Liver (tissue), 3 donors: Measurements from ENCODE around the gene TMEM243.

ENCODE experiments used
- FOXA1 ChIP-seq: IDR thresholded peaks from 2 replicates; pipeline ENCODE4 v1.6.1; 2016; ENCODE audit warnings: antibody characterized with exemption
- GABPA ChIP-seq, 2 donors: IDR thresholded peaks in 1 of 2; conservative IDR thresholded peaks in 1 of 2; 2 replicates each; pipeline ENCODE4 v1.6.1; 2016; ENCODE audit warnings: antibody characterized with exemption in 2 of 2, mild to moderate bottlenecking in 1 of 2, moderate library complexity in 1 of 2
- JUND ChIP-seq, 2 donors: IDR thresholded peaks; 2 replicates each; pipeline ENCODE4 v1.6.1; 2016; ENCODE audit warnings: antibody characterized with exemption in 2 of 2
- NR2F2 ChIP-seq: IDR thresholded peaks from 2 replicates; pipeline ENCODE4 v1.6.1; 2016; ENCODE audit warnings: antibody characterized with exemption
- RAD21 ChIP-seq, 2 donors: IDR thresholded peaks; 2 replicates each; pipeline ENCODE4 v1.6.1; 2016; ENCODE audit warnings: antibody characterized with exemption in 2 of 2, mild to moderate bottlenecking in 2 of 2
- RXRA ChIP-seq, 2 donors: IDR thresholded peaks; 2 replicates each; pipeline ENCODE4 v1.6.1; 2017 to 2018; ENCODE audit warnings: antibody characterized with exemption in 2 of 2, mild to moderate bottlenecking in 1 of 2
- SP1 ChIP-seq: IDR thresholded peaks from 2 replicates; pipeline ENCODE4 v1.6.1; 2018; ENCODE audit warnings: antibody characterized with exemption, mild to moderate bottlenecking
- TAF1 ChIP-seq: conservative IDR thresholded peaks from 2 replicates; pipeline ENCODE4 v1.6.1; 2016; ENCODE audit warnings: antibody characterized with exemption, mild to moderate bottlenecking
- YY1 ChIP-seq: IDR thresholded peaks from 2 replicates; pipeline ENCODE4 v1.6.1; 2016; ENCODE audit warnings: antibody characterized with exemption, mild to moderate bottlenecking
- TF ChIP-seq, protein P1 (sequence below): fragments of 150-350 bp; IDR thresholded peaks from 2 replicates; pipeline ENCODE4 v1.5.1; 2017; ENCODE audit warnings: improper control_type of control experiment, low read depth, low read length; ENCODE audit not compliant: missing input control
- TF ChIP-seq, protein P2 (sequence below): IDR thresholded peaks from 2 replicates; pipeline ENCODE4 v1.6.1; 2016; ENCODE audit warnings: antibody characterized with exemption
- TF ChIP-seq, protein P3 (sequence below): IDR thresholded peaks from 2 replicates; pipeline ENCODE4 v1.6.1; 2016; ENCODE audit warnings: antibody characterized with exemption, mild to moderate bottlenecking
- TF ChIP-seq, protein P4 (sequence below): IDR thresholded peaks from 2 replicates; pipeline ENCODE4 v1.6.1; 2016; ENCODE audit warnings: antibody characterized with exemption
- donor health status: healthy.
- donor health status: healthy.

DNA sequence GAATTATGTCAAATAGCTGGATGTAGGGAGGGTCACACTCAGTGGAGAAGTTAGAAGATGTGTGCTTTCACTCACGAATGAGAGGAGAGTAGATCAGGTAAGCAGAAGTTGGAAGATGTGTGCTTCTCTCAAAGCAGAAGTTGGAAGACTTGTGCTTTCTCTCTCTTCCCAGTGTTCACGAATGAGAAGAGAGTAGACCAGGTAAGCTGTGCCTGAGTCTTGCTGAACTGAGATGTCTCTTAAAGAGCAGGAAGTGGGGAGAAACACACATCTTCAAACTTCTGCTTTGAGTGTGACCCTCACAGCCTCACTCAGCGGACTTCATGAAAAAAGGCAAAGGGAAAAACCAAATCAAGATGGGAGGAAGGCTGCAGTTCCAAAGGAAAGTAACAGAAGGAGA is 7.0 kb upstream of the TMEM243 start:
- TF ChIP-seq, protein P1, sequence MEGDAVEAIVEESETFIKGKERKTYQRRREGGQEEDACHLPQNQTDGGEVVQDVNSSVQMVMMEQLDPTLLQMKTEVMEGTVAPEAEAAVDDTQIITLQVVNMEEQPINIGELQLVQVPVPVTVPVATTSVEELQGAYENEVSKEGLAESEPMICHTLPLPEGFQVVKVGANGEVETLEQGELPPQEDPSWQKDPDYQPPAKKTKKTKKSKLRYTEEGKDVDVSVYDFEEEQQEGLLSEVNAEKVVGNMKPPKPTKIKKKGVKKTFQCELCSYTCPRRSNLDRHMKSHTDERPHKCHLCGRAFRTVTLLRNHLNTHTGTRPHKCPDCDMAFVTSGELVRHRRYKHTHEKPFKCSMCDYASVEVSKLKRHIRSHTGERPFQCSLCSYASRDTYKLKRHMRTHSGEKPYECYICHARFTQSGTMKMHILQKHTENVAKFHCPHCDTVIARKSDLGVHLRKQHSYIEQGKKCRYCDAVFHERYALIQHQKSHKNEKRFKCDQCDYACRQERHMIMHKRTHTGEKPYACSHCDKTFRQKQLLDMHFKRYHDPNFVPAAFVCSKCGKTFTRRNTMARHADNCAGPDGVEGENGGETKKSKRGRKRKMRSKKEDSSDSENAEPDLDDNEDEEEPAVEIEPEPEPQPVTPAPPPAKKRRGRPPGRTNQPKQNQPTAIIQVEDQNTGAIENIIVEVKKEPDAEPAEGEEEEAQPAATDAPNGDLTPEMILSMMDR: no peak
- no peak for TF ChIP-seq SP1
- no peak for TF ChIP-seq FOXA1
- no peak for TF ChIP-seq RAD21 (IDR thresholded peaks at IDR 0.05)
- TF ChIP-seq GABPA (IDR thresholded peaks at IDR 0.05 in 1 of 2, conservative IDR thresholded peaks at IDR 0.05 in 1 of 2): no peak
- TF ChIP-seq, protein P2, sequence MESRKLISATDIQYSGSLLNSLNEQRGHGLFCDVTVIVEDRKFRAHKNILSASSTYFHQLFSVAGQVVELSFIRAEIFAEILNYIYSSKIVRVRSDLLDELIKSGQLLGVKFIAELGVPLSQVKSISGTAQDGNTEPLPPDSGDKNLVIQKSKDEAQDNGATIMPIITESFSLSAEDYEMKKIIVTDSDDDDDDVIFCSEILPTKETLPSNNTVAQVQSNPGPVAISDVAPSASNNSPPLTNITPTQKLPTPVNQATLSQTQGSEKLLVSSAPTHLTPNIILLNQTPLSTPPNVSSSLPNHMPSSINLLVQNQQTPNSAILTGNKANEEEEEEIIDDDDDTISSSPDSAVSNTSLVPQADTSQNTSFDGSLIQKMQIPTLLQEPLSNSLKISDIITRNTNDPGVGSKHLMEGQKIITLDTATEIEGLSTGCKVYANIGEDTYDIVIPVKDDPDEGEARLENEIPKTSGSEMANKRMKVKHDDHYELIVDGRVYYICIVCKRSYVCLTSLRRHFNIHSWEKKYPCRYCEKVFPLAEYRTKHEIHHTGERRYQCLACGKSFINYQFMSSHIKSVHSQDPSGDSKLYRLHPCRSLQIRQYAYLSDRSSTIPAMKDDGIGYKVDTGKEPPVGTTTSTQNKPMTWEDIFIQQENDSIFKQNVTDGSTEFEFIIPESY: no peak
- TF ChIP-seq JUND (IDR thresholded peaks at IDR 0.05): no peak
- TF ChIP-seq YY1: no peak
- no peak for TF ChIP-seq TAF1
- TF ChIP-seq, protein P3, sequence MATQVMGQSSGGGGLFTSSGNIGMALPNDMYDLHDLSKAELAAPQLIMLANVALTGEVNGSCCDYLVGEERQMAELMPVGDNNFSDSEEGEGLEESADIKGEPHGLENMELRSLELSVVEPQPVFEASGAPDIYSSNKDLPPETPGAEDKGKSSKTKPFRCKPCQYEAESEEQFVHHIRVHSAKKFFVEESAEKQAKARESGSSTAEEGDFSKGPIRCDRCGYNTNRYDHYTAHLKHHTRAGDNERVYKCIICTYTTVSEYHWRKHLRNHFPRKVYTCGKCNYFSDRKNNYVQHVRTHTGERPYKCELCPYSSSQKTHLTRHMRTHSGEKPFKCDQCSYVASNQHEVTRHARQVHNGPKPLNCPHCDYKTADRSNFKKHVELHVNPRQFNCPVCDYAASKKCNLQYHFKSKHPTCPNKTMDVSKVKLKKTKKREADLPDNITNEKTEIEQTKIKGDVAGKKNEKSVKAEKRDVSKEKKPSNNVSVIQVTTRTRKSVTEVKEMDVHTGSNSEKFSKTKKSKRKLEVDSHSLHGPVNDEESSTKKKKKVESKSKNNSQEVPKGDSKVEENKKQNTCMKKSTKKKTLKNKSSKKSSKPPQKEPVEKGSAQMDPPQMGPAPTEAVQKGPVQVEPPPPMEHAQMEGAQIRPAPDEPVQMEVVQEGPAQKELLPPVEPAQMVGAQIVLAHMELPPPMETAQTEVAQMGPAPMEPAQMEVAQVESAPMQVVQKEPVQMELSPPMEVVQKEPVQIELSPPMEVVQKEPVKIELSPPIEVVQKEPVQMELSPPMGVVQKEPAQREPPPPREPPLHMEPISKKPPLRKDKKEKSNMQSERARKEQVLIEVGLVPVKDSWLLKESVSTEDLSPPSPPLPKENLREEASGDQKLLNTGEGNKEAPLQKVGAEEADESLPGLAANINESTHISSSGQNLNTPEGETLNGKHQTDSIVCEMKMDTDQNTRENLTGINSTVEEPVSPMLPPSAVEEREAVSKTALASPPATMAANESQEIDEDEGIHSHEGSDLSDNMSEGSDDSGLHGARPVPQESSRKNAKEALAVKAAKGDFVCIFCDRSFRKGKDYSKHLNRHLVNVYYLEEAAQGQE: no peak
- TF ChIP-seq RXRA (IDR thresholded peaks at IDR 0.05): no peak
- no peak for TF ChIP-seq NR2F2
- TF ChIP-seq, protein P4, sequence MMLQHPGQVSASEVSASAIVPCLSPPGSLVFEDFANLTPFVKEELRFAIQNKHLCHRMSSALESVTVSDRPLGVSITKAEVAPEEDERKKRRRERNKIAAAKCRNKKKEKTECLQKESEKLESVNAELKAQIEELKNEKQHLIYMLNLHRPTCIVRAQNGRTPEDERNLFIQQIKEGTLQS: no peak
